ENCODE results near the gene MAP7D2. TPM values are rescaled to one million over a fixed set of nuclear protein-coding genes. Genes with fewer than 3 reads are reported as not detected.

MAP7D2 gene
- total and polyA plus RNA-seq, 2 experiments from 2014 or later = 0.94 to 1.7 TPM

DNA sequence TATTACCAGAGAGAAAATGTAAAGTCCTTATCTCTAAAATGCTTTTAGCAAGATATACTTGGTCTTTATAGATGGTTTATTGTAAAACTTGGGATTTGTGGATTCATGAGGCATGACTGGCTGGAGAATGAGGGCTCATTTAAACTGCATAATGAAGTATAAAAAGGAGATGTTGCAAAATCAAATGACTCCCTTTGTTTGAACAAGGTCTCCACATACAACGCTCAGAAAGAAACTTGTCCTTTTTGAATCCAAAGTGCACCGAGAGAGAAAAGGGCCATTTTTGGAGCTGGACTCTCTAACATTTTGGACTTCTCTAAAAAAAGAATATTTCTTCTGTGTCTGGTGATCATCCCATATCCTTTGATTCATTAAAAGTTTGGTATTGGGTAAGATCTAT, 32.6 kb upstream of the MAP7D2 start:
- H3K79me2 ChIP-seq = no peaks in the 10 kb centered on the region
- H3K36me3 ChIP-seq (replicated peaks; ENCODE audit: insufficient read depth, low read depth) = no peaks in the 10 kb centered on the region
- H3K4me1 ChIP-seq (ENCODE audit: insufficient read depth) = no peaks in the 10 kb centered on the region
- H3K27ac ChIP-seq = no peak overlapping the region
- H3K9me2 ChIP-seq (replicated peaks; ENCODE audit: insufficient read depth) = no peaks in the 10 kb centered on the region
- no peak overlapping the region for H3K4me2 ChIP-seq
- no peaks in the 10 kb centered on the region for H3K9me3 ChIP-seq (ENCODE audit: low read depth)
- TF ChIP-seq EZH2 (IDR thresholded peaks at IDR 0.05; ENCODE audit: borderline replicate concordance) (no peak), CTCF (IDR thresholded peaks at IDR 0.05; ENCODE audit: poor library complexity) (no peak), EZH2phosphoT487 (IDR thresholded peaks at IDR 0.05; ENCODE audit: low read depth, severe bottlenecking, unreplicated experiment) (no peak)
- WGBS (ENCODE audit: low lambda C conversion rate, missing lambda C conversion rate) = 80% methylated on average over 2 of the region's 2 CpGs
- no peak overlapping the region for H3K4me3 ChIP-seq
- H4K20me1 ChIP-seq (ENCODE audit: insufficient read depth, poor library complexity, severe bottlenecking) = no peaks in the 10 kb centered on the region
- DNase-seq (ENCODE audit: low spot score) = no peak
- no peaks in the 10 kb centered on the region for H3K27me3 ChIP-seq
- H2AFZ ChIP-seq = no peak overlapping the region

DNA sequence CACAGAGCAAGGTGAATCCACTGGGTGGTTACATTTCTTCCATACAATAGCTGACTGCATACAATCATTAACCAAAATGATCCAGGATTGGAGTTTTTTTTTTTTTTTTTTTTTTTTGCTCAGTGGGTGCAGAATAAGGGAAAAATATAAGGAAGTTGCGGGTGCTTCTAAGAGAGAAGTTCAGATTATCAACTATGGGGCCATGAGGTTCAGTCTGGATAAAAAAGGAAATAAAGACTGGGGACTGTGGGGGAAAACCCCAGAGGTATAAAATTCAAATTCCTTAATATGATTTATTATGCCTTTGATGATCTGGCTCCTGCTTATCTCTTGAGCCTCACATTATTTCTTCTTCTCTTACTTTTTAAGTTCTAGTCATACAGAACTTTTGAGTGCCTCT, 30.9 kb upstream of the MAP7D2 start:
- WGBS (ENCODE audit: low lambda C conversion rate, missing lambda C conversion rate) = 86% methylated on average over 1 of the region's 1 CpG
- no peaks in the 10 kb centered on the region for H3K9me2 ChIP-seq (replicated peaks; ENCODE audit: insufficient read depth)
- H3K4me1 ChIP-seq (ENCODE audit: insufficient read depth) = no peaks in the 10 kb centered on the region
- H3K79me2 ChIP-seq = no peaks in the 10 kb centered on the region
- no peaks in the 10 kb centered on the region for H4K20me1 ChIP-seq (ENCODE audit: insufficient read depth, poor library complexity, severe bottlenecking)
- no peak for DNase-seq (ENCODE audit: low spot score)
- H3K4me2 ChIP-seq = no peak overlapping the region
- no peak overlapping the region for H3K4me3 ChIP-seq
- H3K27me3 ChIP-seq = no peaks in the 10 kb centered on the region
- TF ChIP-seq EZH2phosphoT487 (IDR thresholded peaks at IDR 0.05; ENCODE audit: low read depth, severe bottlenecking, unreplicated experiment) = no peak
- TF ChIP-seq CTCF (IDR thresholded peaks at IDR 0.05; ENCODE audit: poor library complexity) = no peak
- no peak for TF ChIP-seq EZH2 (IDR thresholded peaks at IDR 0.05; ENCODE audit: borderline replicate concordance)
- no peak overlapping the region for H3K27ac ChIP-seq
- H3K9me3 ChIP-seq (ENCODE audit: low read depth) = no peaks in the 10 kb centered on the region
- no peak overlapping the region for H2AFZ ChIP-seq
- H3K36me3 ChIP-seq (replicated peaks; ENCODE audit: insufficient read depth, low read depth) = no peaks in the 10 kb centered on the region

- TF ChIP-seq CTCF (IDR thresholded peaks at IDR 0.05; ENCODE audit: poor library complexity) (no peak), EZH2phosphoT487 (IDR thresholded peaks at IDR 0.05; ENCODE audit: low read depth, severe bottlenecking, unreplicated experiment) (no peak), EZH2 (IDR thresholded peaks at IDR 0.05; ENCODE audit: borderline replicate concordance) (no peak)
- Histone ChIP-seq H4K20me1 (ENCODE audit: insufficient read depth, poor library complexity, severe bottlenecking) (peaks cover 8% of the 10 kb centered on the region), H3K9me2 (replicated peaks; ENCODE audit: insufficient read depth) (no peaks in the 10 kb centered on the region), H3K9me3 (ENCODE audit: low read depth) (no peaks in the 10 kb centered on the region), H3K36me3 (replicated peaks; ENCODE audit: insufficient read depth, low read depth) (no peaks in the 10 kb centered on the region), H3K4me1 (ENCODE audit: insufficient read depth) (no peaks in the 10 kb centered on the region), H3K4me2 (no peak overlapping the region), H2AFZ (no peak overlapping the region), H3K4me3 (no peak overlapping the region), H3K27me3 (no peaks in the 10 kb centered on the region), H3K79me2 (peaks cover 18% of the 10 kb centered on the region), H3K27ac (no peak overlapping the region)
- DNase-seq (ENCODE audit: low spot score) = no peak
- WGBS (ENCODE audit: low lambda C conversion rate, missing lambda C conversion rate) = 88% methylated on average over 3 of the region's 3 CpGs
Measured at GRCh38 chrX:20144491-20144890, 27.8 kb upstream of the MAP7D2 start.

DNA sequence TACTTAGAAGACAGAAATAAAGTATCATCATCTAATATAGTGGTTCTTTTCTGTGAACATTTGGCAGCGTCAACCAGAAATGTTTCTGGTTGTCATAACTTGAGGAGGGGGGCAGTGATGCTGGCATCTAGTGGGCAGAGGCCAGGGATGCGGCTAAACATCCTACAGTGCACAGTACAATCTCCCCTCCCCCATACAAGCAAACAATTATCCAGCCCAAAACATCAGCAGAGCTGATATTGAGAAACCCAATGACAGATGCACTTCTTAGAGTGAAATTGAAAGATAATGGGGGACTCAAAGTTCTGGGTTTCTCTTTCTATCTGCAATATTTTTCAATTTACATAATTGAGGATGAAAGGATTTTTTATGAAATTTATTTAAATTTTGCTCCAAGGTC, 26.9 kb upstream of the MAP7D2 start:
- peaks cover 16% of the 10 kb centered on the region for H4K20me1 ChIP-seq (ENCODE audit: insufficient read depth, poor library complexity, severe bottlenecking)
- H3K4me1 ChIP-seq (ENCODE audit: insufficient read depth) = no peaks in the 10 kb centered on the region
- H3K79me2 ChIP-seq = peaks cover 27% of the 10 kb centered on the region
- no peaks in the 10 kb centered on the region for H3K9me3 ChIP-seq (ENCODE audit: low read depth)
- H3K4me2 ChIP-seq = no peak overlapping the region
- no peaks in the 10 kb centered on the region for H3K36me3 ChIP-seq (replicated peaks; ENCODE audit: insufficient read depth, low read depth)
- H3K9me2 ChIP-seq (replicated peaks; ENCODE audit: insufficient read depth) = no peaks in the 10 kb centered on the region
- H3K27ac ChIP-seq = no peak overlapping the region
- H3K4me3 ChIP-seq = no peak overlapping the region
- H2AFZ ChIP-seq = no peak overlapping the region
- DNase-seq (ENCODE audit: low spot score) = no peak
- TF ChIP-seq CTCF (IDR thresholded peaks at IDR 0.05; ENCODE audit: poor library complexity) (no peak), EZH2phosphoT487 (IDR thresholded peaks at IDR 0.05; ENCODE audit: low read depth, severe bottlenecking, unreplicated experiment) (no peak), EZH2 (IDR thresholded peaks at IDR 0.05; ENCODE audit: borderline replicate concordance) (no peak)
- WGBS (ENCODE audit: low lambda C conversion rate, missing lambda C conversion rate) = 63% methylated on average over 2 of the region's 2 CpGs
- H3K27me3 ChIP-seq = no peaks in the 10 kb centered on the region

All from hepatocyte (in vitro differentiated cells).